Left renal pelvis (tissue), 4 donors: ENCODE data around the gene KCNJ4. TPM values are rescaled to one million over a fixed set of nuclear protein-coding genes. Genes with fewer than 3 reads are reported as not detected.
"Not testable (repeated sequence)": the region's sequence is repeated elsewhere in the genome, so short reads cannot be mapped to it uniquely, and the experiment has no call there.

Experiments
- DNase-seq, 4 donors: peaks; one replicate each; pipeline ENCODE4 v3.0.0-alpha.2; 2013; ENCODE audit warnings: low read depth in 4 of 4, low spot score in 3 of 4
- polyA plus RNA-seq, 4 donors: library from polyadenylated mRNA; unstranded; fragments of 120-200 nt; gene quantifications; one replicate each; pipeline ENCODE4 v1.2.1, GENCODE V29; 2013; ENCODE audit not compliant: insufficient read length in 4 of 4

Gene KCNJ4
- polyA plus RNA-seq, 4 donors, result 0.23 to 1.5 (median 0.33) TPM

GRCh38 chr22:38416621-38417251 lies 38.3 kb downstream of the KCNJ4 start:
- no peak for DNase-seq

DNA sequence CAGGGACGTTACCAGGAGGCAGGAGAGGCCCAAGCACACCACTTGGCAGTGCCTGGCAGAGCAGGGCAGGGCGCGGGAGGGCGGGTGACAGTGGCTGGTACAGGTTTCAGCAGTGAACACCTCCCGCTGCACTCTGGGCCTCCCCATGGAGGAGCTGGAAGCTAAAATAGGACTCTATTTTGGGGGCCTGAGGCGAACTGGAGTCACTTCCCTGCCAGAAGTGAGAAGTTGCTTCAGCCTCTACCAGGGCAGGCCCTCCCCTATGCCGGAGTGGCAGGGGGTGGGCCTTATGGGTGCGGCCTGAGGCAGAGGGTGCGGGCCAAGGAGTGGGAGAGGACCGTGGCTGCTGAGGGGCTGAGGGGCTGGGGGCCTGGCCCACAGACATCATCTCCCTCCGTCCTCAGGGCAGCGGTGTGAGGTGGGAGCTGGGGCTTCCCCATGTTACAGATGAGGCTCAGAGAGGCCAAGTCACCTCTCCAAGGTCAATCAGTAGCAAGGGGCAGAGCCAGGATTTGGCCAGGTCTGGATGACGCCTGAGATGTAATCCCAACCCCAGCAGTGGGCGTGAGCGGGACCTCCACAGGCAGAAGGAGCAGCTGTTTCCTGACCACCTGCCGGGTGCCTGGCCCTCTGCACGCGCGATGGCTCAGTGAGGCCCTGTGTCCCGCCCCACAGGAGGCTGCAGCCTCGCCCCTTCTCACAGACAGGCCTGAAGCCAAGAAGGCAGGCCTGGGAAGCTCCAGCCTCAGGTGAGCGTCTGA lies 39.3 kb downstream of the KCNJ4 start:
- DNase-seq, result no peak

DNA sequence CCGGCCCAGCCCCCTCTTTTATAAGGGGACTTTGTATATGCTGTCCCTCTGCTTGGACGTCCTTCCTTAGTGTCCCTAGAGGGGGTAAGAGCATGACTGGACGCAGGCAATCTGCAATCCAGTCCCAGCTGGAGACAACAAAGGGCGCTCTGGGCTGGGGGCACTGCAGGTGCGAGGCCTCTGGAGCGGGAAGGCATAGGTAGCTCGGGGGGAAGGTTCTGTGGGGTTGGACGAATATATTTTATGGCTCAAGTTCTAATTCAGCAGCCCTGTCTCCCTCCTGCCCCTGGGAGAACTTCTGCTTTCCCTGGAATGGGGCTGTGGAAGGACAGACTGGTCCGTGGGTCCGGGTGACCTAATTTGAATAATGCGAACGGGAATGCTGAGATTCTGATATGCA lies 40.0 kb downstream of the KCNJ4 start:
- DNase-seq, result no peak

- no peak for DNase-seq
These were observed 41.0 kb downstream of the KCNJ4 start for GRCh38 chr22:38414009-38414395.

GRCh38 chr22:38413085-38414008 lies 41.7 kb downstream of the KCNJ4 start:
- no peak for DNase-seq

DNA sequence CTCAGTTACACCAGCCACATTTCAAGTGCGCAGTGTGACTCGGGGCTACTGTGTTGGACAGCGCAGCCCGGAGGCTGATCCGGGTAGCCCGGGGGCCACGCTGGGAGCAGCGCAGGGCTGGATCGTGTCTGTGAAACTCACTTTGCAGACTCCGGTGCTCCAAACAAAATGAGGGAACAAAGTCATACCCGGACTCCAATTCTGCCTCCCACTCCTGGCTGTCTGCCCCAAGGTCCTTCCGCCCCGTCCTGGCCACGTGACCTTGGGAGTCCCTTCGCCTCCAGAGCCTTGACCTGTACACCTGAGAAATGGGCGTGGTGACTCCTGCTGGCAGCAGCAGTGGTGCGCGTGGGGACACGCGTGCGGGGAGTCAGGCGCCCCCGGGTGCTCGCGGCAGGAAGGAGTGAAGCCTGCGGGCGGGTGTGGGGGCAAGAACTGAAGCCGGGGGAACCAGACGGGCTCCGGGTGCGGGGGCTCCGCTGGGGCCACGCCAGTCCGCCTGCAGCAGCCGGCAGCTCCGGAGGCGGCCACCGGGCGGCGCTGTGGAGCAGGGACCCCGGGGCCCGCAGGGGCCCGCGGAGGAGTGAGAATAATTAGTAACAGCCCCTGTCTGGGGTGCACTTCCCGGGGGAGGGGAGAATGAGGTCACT lies 42.4 kb downstream of the KCNJ4 start:
- DNase-seq, result no peak

DNA sequence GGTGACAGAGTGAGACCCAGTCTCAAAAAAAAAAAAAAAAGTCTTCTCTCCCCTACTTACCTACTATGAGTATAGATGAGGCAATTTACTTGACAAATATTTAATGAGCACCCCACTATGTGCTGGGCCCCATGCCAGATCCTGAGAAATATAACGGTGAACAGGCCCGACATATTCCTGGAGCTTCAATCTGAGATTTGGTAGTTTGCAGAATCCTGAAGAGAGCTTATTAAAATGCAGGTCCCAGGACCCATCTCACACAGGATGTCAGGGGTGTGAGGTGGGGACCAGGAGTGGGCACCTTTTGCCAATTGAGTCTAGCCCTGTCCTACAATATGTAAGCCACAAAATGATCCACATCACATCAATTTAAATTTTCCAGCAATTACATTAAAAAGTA lies 44.0 kb downstream of the KCNJ4 start:
- DNase-seq, result no peak

DNA sequence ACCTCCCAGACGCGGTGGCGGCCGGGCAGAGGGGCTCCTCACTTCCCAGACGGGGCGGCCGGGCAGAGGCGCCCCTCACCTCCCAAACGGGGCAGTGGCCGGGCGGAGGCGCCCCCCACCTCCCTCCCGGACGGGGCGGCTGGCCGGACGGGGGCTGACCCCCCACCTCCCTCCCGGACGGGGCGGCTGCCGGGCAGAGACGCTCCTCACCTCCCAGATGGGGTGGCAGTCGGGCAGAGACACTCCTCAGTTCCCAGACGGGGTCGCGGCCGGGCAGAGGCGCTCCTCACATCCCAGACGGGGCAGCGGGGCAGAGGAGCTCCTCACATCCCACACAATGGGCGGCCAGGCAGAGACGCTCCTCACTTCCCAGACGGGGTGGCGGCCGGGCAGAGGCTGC lies 45.1 kb downstream of the KCNJ4 start:
- DNase-seq, result not testable (repeated sequence)

GRCh38 chr22:38406617-38407016 lies 48.4 kb downstream of the KCNJ4 start:
- no peak for DNase-seq

DNA sequence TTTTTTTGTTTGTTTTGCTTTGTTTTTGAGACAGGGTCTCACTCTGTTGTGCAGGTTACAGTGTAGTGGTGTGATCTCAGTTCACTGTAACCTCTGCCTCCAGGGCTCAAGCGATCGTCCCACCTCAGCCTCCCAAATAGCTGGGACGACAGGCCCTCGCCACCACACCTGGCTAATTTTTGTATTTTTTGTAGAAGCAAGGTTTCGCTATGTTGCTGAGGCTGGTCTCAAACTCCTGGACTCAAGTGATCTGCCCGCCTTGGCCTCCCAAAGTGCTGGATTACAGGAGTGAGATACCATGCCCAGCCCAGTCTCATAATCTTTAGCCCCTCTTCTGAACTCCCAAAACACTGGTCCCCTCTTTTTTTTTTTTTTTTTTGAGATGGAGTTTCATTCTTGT lies 50.6 kb downstream of the KCNJ4 start:
- no peak for DNase-seq

DNA sequence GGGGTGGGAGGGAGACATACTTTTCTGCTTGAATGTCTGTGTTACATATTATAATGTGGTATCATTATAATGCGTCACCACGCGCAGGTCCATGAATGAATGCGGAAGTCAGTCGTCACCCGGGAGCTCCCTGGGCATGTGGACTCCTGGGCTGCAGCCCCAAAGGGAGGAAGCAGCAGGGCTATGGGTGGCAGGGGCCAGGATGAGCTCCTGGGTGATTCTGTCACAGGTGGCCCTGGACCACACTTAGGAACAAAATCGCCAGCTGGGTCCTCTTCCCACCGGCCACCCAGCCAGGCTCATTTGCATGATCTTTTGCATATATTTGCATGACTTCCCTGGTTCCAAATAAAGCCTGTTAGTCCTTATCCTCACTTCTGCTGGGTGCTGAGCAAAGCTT lies 51.2 kb downstream of the KCNJ4 start:
- no peak for DNase-seq

GRCh38 chr22:38402204-38402603 lies 52.8 kb downstream of the KCNJ4 start:
- no peak for DNase-seq

DNA sequence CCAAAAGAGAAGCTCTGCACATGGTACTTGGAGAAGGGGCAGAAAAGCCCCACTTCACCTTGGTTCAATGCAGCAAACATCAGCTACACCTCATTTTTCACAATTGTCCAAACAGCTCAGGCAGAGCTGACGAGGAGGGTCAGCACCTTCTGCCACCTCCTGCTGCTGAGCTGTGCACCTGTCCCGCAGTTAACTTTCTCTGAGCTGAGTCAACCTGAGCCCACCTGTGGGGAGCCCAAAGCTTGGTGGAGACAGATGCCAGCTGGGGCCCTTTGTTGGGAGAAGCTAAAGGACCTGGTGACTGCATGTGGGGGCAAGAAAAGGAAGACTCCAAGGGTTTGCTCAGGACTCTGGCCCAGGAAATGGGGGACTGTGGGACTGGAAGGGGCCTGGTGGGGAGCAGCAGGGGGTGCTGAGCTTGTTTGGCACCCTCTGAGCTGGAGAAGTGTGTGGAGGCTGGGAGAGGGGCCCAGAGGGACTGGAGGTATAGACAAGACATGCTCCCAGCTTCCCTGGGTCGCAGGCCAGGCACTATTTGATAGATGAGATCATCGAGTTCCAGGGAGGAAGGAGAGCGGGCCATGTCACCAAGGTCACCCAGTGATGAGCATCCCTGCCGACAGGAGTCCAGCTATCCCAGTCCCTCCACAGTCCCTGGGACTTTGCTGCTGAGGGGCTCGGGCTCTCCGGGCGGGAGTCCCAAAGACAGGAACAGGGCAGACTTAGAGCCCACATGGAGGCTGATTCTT lies 53.5 kb downstream of the KCNJ4 start:
- no peak for DNase-seq

DNA sequence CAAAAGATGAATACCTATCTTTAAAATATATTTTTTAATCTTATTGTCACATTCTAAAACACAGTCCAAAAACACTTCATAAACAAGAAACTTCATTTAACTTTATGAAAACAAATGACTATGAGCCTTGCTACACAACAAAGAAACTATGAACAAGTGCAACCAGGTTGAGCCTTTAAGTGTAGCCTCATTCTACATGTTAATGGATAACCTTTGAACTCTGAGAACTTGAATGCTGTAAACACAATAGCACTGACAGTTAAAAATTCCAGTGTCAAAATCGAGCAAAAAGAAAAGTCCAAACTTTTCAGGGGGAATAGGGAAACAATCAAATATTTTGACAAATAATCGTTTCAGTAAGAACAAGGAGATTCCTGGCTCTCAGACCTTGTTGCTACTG lies 54.7 kb downstream of the KCNJ4 start:
- DNase-seq, result not testable (repeated sequence)

DNA sequence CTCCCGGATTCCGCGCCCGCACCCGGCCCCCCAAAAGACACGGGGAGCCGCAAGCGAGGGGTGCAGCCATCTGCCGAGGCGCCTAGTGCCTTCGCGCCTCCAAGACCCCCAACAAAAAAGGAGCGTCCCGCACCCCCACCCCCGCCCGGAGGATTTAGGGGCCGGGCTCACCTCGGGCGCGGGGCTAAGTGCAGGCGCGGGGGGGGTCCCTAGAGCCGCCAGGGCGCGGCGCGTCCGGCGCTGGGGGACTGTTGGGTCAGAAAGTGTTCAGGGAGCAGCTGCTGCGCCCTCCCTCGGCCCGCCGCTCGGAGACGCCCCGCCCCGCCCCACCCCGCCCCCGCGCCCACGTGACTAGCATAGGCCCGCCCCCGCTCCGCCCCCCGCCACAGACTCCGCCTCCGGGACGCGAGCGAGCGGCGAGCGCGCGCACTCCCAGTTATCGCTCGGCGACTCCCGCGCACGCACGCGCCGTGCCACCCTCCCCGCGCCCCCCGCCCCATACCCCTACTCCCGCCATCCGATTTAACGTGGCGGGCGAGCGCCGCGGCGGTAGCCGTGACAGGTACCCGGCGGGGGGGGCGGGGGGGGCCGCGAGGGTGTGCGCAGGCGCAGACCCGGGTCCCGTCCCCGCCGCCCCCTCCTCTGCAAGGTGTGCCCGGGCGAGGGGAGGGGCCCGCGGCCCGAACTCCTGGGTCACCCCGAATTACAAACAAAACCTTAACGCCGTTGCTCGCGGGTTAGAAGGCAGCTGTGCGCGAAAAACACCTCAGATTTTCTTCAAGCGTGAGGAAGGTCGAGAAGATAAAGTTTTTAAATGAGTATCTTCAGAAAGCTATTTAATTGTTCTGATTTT lies 56.2 kb downstream of the KCNJ4 start:
- peak in 1 of 4 donors; percentile 70 for DNase-seq

GRCh38 chr22:38398181-38398608 lies 56.8 kb downstream of the KCNJ4 start:
- not testable (repeated sequence) for DNase-seq

- DNase-seq, result no peak
These were observed 57.6 kb downstream of the KCNJ4 start for GRCh38 chr22:38397189-38398085.

DNA sequence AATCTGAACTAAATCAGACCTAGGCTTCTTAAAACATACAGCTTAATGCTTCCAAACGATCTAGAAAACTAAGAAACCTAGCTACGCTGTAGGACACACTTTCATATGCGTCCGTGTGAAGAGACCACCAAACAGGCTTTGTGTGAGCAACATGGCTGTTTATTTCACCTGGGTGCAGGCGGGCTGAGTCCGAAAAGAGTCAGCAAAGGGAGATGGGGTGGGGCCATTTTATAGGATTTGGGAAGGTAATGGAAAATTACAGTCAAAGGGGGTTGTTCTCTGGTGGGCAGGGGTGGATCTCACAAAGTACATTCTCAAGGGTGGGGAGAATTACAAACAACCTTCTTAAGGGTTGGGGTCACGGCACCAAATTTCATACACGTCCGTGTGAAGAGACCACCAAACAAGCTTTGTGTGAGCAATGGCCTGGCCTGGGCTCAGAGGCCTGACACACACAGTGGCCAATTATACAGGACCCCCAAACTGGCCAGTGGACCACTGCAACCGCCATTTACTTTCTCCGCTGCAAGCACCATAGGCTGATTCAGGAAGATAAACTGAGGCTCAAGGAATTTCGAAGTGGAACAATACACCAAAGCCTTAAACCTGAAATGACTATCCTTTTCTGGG lies 58.4 kb downstream of the KCNJ4 start:
- DNase-seq, result not testable (repeated sequence)
